Non-pigmented ciliary epithelial cell (primary cell): ENCODE measurements around the gene ZNF180.
A peak's percentile ranks its signal among the peaks of the same experiment; 100 is the strongest.
"Not testable (repeated sequence)": the region's sequence is repeated elsewhere in the genome, so short reads cannot be mapped to it uniquely, and the experiment has no call there.

ENCODE experiments used
- DNase-seq: peaks from one replicate; pipeline ENCODE4 v3.0.0-alpha.2; 2010; ENCODE audit warnings: low read depth

ZNF180 gene

GRCh38 chr19:44498988-44499387 is 1.3 kb downstream of the ZNF180 start:
- DNase-seq = no peak

DNA sequence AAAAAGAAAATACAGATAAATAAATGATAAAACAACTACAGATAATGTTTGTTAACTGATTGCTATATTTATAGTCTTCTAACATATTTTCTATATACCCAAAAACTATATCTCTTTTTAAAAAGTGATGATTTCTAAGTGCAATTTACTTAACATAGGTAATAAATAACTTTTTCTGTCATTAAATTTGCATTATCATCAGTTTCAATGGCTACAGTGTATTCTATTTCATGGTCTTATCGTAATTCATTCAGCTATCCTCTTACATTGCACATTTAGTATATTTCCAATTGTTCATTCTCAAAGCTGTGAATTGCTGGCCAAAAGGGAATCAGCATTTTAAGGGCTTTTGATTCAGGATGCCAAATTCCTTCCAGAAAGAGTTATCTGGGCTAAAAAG is 3.6 kb downstream of the ZNF180 start:
- no peak for DNase-seq

DNA sequence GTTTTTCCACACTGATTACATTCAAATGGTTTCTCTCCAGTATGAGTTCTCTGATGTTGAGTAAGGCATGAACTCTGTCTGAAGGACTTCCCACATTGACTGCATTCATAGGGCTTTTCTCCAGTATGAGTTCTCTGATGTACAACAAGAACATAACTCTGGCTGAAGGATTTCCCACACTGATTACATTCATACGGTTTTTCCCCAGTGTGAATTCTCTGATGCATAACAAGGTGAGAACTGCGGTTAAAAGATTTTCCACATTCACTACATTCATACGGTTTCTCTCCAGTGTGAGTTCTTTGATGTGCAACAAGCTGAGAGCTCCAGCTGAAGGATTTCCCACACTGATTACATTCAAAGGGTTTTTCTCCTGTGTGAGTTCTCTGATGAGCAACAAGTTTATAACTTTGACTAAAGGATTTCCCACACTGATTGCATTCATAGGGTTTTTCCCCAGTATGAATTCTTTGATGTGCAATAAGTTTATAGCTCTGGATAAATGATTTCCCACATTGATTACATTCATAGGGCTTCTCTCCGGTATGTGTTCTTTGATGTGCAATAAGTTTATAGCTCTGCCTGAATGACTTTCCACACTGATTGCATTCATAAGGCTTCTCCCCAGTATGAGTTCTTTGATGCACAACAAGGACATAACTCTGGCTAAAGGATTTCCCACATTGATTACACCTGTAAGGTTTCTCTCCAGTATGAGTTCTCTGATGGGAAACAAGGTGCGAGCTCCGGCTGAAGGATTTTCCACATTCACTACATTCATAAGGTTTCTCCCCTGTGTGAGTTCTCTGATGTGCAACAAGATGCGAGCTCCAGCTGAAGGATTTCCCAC is 23.5 kb downstream of the ZNF180 start:
- DNase-seq = no peak

DNA sequence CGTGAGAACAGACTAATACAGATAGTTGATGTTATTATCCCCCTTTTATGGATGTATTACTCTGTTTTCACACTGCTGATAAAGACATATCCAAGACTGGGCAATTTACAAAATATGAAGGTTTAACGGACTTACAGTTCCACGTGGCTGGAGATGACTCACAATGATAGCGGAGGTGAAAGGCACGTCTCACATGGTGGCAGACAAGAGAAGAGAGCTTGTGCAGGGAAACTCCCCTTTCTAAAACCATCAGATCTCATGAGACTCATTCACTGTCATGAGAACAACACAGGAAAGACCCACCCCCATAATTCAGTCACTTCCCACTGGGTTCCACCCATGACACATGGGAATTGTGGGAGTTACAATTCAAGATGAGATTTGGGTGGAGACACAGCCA is 31.6 kb downstream of the ZNF180 start:
- not testable (repeated sequence) for DNase-seq

GRCh38 chr19:44462600-44463286 is 37.6 kb downstream of the ZNF180 start:
- DNase-seq = not testable (repeated sequence)

DNA sequence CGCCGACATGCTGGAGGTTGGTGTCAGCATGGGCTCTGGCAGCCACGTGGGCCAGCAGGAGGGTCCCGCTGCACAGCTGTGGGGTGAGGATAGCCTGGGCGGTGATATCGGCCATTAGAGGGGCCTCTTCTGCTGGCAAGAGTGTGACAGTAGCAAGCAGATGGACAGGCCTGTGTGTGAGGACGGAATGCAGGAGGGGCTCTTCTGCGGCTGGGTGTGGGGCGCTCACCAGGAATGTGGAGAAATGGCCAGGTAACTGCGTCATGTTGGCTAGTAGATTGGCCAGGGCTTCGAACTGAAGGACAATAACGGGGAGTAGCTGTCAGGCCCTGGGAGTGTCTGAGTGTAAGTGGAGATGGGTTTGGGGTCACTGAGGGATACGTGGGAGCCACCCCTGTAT is 44.3 kb downstream of the ZNF180 start:
- not testable (repeated sequence) for DNase-seq

- DNase-seq = no peak
Measured at GRCh38 chr19:44455100-44455499, 45.2 kb downstream of the ZNF180 start.

- DNase-seq = no peak
Measured at GRCh38 chr19:44452367-44452766, 48.0 kb downstream of the ZNF180 start.

GRCh38 chr19:44451687-44452086 is 48.6 kb downstream of the ZNF180 start:
- no peak for DNase-seq

DNA sequence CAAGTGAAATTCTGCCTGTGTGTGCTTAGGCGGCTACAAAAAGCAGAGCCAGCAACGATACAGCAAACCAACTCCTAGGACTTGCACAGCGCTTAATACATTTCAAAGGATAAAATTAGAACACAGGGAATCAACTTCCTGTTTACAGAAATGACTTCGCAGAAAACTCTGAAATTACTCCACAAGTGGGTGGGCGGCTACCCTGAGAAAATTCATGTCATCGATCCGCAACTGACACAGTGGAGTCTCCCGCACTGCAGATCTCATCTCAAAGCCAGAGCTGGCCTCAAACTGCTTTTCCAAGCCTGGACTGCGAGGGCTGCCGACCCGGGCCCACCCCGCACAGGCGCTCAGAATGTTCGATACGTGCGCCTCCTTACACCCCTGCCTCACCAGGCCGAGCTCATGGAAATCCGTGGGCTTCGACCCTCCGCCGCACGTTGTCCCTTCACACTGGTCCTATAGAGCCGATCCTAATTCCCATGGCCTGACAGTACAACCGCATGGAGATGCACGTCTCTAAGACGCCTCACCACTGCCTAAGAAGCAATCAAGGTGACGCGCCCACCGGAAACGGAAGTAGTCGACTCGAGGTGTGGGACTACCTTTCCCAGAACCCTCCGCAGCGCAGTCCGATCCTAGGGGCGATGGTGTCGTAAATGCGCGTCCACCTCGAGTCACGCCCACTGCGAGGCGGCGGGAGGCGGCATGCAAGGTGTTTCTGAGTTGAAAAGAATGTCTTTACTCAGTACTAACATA is 52.2 kb downstream of the ZNF180 start, which contains the start of gene ZNF229:
ZNF229 (minus strand) TSS at position 557 of the 759 bp plus-strand sequence. CDS start 5,625 bp downstream, outside the sequence.
- DNase-seq = peak; percentile 91

DNA sequence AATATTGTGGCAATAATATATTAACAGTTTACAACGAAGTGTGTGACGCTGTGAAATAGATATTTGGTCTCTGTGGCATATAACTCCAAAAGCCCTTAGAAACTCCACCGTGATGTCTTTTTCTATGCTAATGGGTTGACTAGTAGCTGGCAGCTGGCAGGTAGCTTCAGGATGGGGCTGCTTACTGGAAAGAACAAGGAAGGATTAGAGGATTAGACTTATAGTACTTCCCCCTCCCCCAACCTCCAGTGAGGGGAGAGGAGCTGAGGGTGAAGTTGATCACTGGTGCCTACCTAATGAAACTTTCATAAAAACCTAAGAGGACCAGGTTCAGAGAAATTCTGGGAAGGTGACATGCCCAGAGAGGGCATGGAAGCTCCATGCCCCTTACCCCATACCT is 61.9 kb downstream of the ZNF180 start:
- DNase-seq = no peak

DNA sequence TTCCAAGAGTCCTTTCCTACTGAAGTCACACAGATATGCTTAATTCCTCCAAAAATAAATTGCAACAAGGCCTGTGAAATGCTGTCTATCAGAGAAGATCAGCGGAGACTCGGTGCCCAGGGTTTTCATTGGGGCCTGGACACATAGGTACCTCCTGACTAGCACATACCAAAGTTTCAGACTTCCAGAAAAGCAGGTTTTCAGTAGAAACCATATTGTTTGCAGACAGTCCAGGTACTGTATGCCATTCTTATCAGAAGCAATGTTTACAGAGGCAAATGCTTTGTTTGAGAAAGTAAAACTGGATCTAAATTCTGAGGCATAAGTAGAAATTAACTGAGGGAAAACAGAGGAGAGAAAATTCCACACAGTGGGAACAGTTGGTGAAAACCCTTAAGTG is 64.9 kb downstream of the ZNF180 start:
- DNase-seq = no peak

DNA sequence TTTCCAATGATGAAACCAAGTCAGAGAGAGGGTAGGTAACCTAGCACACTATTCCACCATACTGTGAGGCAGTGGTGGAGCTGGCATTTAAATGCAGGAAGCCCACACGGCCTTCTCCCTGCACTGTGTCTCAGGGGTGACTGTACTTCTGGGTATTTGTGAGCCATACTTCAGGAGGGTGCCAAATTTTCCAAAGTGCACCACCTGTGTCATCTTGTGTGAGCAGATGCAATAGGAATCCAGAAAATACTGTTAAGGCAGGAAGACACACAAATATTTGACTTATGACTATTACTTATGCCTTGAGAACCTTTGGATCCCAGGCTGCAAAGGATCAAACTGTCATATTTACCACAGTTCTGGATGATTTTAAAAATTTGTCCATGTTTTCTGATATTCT is 69.4 kb downstream of the ZNF180 start:
- no peak for DNase-seq
